GM12878 (cell line): ENCODE measurements around the gene PERCC1. TPM values are rescaled to one million over a fixed set of nuclear protein-coding genes. Genes with fewer than 3 reads are reported as not detected.

Experiments used
- ATAC-seq: fragments of 200-7000 bp; cut with Tn5 transposase; 3 replicates; pipeline ENCODE4 v1.9.1; 2020; ENCODE audit warnings: mild to moderate bottlenecking, moderate library complexity
- BruUV-seq: library from RNA; stranded (reverse); fragments of 400-500 nt; replicated peaks from 2 replicates; lab custom pipeline; 2021; lab: Mats Ljungman, UMichigan
- CTCF ChIA-PET: fragments of 300-600 bp; sonication (Branson Sonifier 250); formaldehyde crosslinking; extraction: SDS; loops from one replicate; lab custom pipeline; 2021; ENCODE audit warnings: inconsistent platforms; lab: Yijun Ruan, JAX
- POLR2A ChIA-PET: fragments of 350-600 bp; formaldehyde crosslinking; extraction: SDS; loops from one replicate; lab custom pipeline; 2021; ENCODE audit warnings: inconsistent platforms; lab: Charles Lee
- RAD21 ChIA-PET: fragments of 300-600 bp; sonication (Branson Sonifier 250); formaldehyde crosslinking; loops from one replicate; lab custom pipeline; 2023; ENCODE audit warnings: antibody characterized with exemption; ENCODE audit not compliant: unreplicated experiment; lab: Charles Lee
- SMC1A ChIA-PET: fragments of 300-600 bp; sonication (Branson Sonifier 250); formaldehyde crosslinking; loops from one replicate; lab custom pipeline; 2023; ENCODE audit not compliant: unreplicated experiment, uncharacterized antibody; lab: Charles Lee
- DNase-seq: peaks from one replicate; pipeline ENCODE4 v3.0.0-alpha.2; 2011; ENCODE audit warnings: low read depth, low spot score
- FAIRE-seq: peaks from 3 replicates; lab custom pipeline; 2011; peaks lifted over from hg19 to GRCh38; lab: Jason Lieb, UNC
- H2AFZ ChIP-seq: 2 replicates; pipeline ENCODE4 v1.6.0; 2011; ENCODE audit warnings: low read depth, low read length, control low read depth; ENCODE audit not compliant: control insufficient read depth
- H3K27ac ChIP-seq: 2 replicates; pipeline ENCODE4 v1.5.1; 2011; ENCODE audit warnings: control low read depth; ENCODE audit not compliant: control insufficient read depth, insufficient read depth
- H3K27me3 ChIP-seq, 2 experiments: replicated peaks in 1 of 2; 2 replicates each; pipeline versions ENCODE4 v1.6.0 to v1.6.1; 2011; ENCODE audit warnings: low read length in 1 of 2; ENCODE audit not compliant: control insufficient read depth in 2 of 2, insufficient read depth in 2 of 2
- H3K36me3 ChIP-seq, 2 experiments: 2 replicates each; pipeline ENCODE4 v1.5.1; 2011; ENCODE audit warnings: low read length in 1 of 2; ENCODE audit not compliant: control insufficient read depth in 2 of 2, insufficient read depth in 2 of 2
- H3K4me1 ChIP-seq: 2 replicates; pipeline ENCODE4 v1.6.1; 2011; ENCODE audit warnings: mild to moderate bottlenecking, low read length, moderate library complexity, mixed read lengths; ENCODE audit not compliant: control insufficient read depth, insufficient read depth
- H3K4me2 ChIP-seq: 2 replicates; pipeline ENCODE4 v1.6.0; 2011; ENCODE audit warnings: control low read depth; ENCODE audit not compliant: control insufficient read depth, insufficient read depth
- H3K4me3 ChIP-seq: fragments of 200-600 bp; sonication (generic); 2 replicates; pipeline ENCODE4 v1.5.1; 2016
- H3K79me2 ChIP-seq: 2 replicates; pipeline ENCODE4 v1.6.0; 2011; ENCODE audit warnings: low read length; ENCODE audit not compliant: control insufficient read depth, insufficient read depth
- H3K9ac ChIP-seq: 2 replicates; pipeline ENCODE4 v1.8.0; 2011; ENCODE audit warnings: low read length, control low read depth, mixed read lengths; ENCODE audit not compliant: control insufficient read depth, insufficient read depth
- H3K9me3 ChIP-seq: replicated peaks from 3 replicates; pipeline ENCODE4 v1.5.1; 2011; ENCODE audit warnings: mild to moderate bottlenecking, low read length; ENCODE audit not compliant: control insufficient read depth, insufficient read depth
- H4K20me1 ChIP-seq: 2 replicates; pipeline ENCODE4 v1.6.0; 2011; ENCODE audit not compliant: control insufficient read depth, insufficient read depth
- BHLHE40 ChIP-seq, 2 experiments: fragments of 450-650 bp in 1 of 2; IDR thresholded peaks; 2 replicates each; pipeline ENCODE4 v1.6.1; 2011 to 2017; ENCODE audit warnings: low read depth in 2 of 2, borderline replicate concordance in 1 of 2, improper control_type of control experiment in 1 of 2, low read length in 1 of 2, mild to moderate bottlenecking in 1 of 2
- CBFB ChIP-seq: IDR thresholded peaks from 2 replicates; pipeline ENCODE4 v1.6.1; 2016; ENCODE audit warnings: antibody characterized with exemption, low read depth
- EP300 ChIP-seq, 2 experiments: fragments of 150-350 bp in 1 of 2; IDR thresholded peaks; 2 replicates each; pipeline ENCODE4 v1.6.1; 2011 to 2012; ENCODE audit warnings: low read depth in 2 of 2, low read length in 2 of 2, borderline replicate concordance in 1 of 2, improper control_type of control experiment in 1 of 2, inconsistent platforms in 1 of 2; ENCODE audit not compliant: control insufficient read depth in 1 of 2
- HDAC6 ChIP-seq: fragments of 200-600 bp; sonication (generic); IDR thresholded peaks from one replicate; pipeline ENCODE4 v1.8.0; 2017; ENCODE audit warnings: antibody characterized with exemption; ENCODE audit not compliant: unreplicated experiment
- JUND ChIP-seq: IDR thresholded peaks from 2 replicates; pipeline ENCODE4 v1.6.1; 2012; ENCODE audit warnings: low read depth, mild to moderate bottlenecking, low read length, improper control_type of control experiment, moderate library complexity
- KAT2A ChIP-seq: conservative IDR thresholded peaks from 2 replicates; pipeline ENCODE4 v1.6.1; 2011; ENCODE audit warnings: low read depth, low read length; ENCODE audit not compliant: control insufficient read depth
- LARP7 ChIP-seq: fragments of 450-650 bp; IDR thresholded peaks from 2 replicates; pipeline ENCODE4 v1.6.1; 2017; ENCODE audit warnings: mild to moderate bottlenecking
- NR2C1 ChIP-seq: fragments of 450-650 bp; IDR thresholded peaks from 2 replicates; pipeline ENCODE4 v1.6.1; 2017; ENCODE audit warnings: antibody characterized with exemption, mild to moderate bottlenecking, moderate library complexity
- PAX8 ChIP-seq: fragments of 450-650 bp; IDR thresholded peaks from 2 replicates; pipeline ENCODE4 v1.6.1; 2017; ENCODE audit warnings: mild to moderate bottlenecking, moderate library complexity
- POLR2A ChIP-seq: IDR thresholded peaks from 2 replicates; pipeline ENCODE4 v1.6.1; 2011; ENCODE audit warnings: low read depth, mild to moderate bottlenecking, low read length
- RCOR1 ChIP-seq: conservative IDR thresholded peaks from 2 replicates; pipeline ENCODE4 v1.6.1; 2012; ENCODE audit warnings: low read depth, low read length, improper control_type of control experiment
- RFX5 ChIP-seq: IDR thresholded peaks from 2 replicates; pipeline ENCODE4 v1.6.1; 2011; ENCODE audit warnings: low read depth, low read length, improper control_type of control experiment
- ZNF207 ChIP-seq: fragments of 450-650 bp; IDR thresholded peaks from 2 replicates; pipeline ENCODE4 v1.6.1; 2014; ENCODE audit warnings: antibody characterized with exemption, mild to moderate bottlenecking, borderline replicate concordance
- WGBS: methylation state at CpG from one replicate; pipeline ENCODE4 v1.1.6; 2016; ENCODE audit warnings: low lambda C conversion rate; ENCODE audit not compliant: insufficient replicate concordance, insufficient coverage; ENCODE audit errors: missing lambda C conversion rate; 5-methylcytosine and 5-hydroxymethylcytosine counted together
- in situ Hi-C: fragments of 300-500 bp; cut with MboI; formaldehyde crosslinking; loops from 9 replicates; pipeline ENCODE4 v1.14.3; 2018; ENCODE audit warnings: mixed read lengths
- intact Hi-C: fragments of 100-400 bp; cut with micrococcal nuclease; formaldehyde crosslinking; loops from one replicate; pipeline ENCODE4 v1.14.2; 2022; ENCODE audit not compliant: unreplicated experiment
- polyA plus RNA-seq, 11 experiments: library from polyadenylated mRNA; depleted of rRNA in 4 of 11; unstranded in 6 of 11; stranded (reverse) in 5 of 11; fragments of >200 nt; fragmentation: Nextera tagmentation in 4 of 11; fragmentation: Illumina TruSeq in 1 of 11; extraction: Ambion mirVana in 4 of 11; extraction: Trizol in 1 of 11; gene quantifications; 1 replicate in 1 of 11; 2 replicates in 10 of 11; pipeline versions ENCODE4 v1.2.1 to v1.2.3, GENCODE V29; 2011 to 2016; ENCODE audit warnings: inconsistent platforms in 2 of 11, missing spikeins in 2 of 11, low read depth in 1 of 11
- total RNA-seq, 4 experiments: library from RNA; depleted of rRNA in 3 of 4; stranded (reverse); fragments of >200 nt in 3 of 4; fragmentation: Illumina TruSeq in 1 of 4; extraction: Trizol in 1 of 4; gene quantifications; 2 replicates each; pipeline versions ENCODE4 v1.2.1 to v1.2.3, GENCODE V29; 2013 to 2021
- TF ChIP-seq, protein P1 (sequence below): fragments of 450-650 bp; conservative IDR thresholded peaks from 2 replicates; pipeline ENCODE4 v1.6.1; 2017; ENCODE audit warnings: mild to moderate bottlenecking, moderate library complexity
- TF ChIP-seq, protein P2 (sequence below): fragments of 450-650 bp; IDR thresholded peaks from 2 replicates; pipeline ENCODE4 v1.6.1; 2018; ENCODE audit warnings: borderline replicate concordance, mild to moderate bottlenecking; ENCODE audit not compliant: partially characterized antibody
- TF ChIP-seq, protein P3 (sequence below): IDR thresholded peaks from 2 replicates; pipeline ENCODE4 v1.6.1; 2012; ENCODE audit warnings: low read depth, low read length, improper control_type of control experiment
- TF ChIP-seq, protein P4 (sequence below): fragments of 450-650 bp; IDR thresholded peaks from 2 replicates; pipeline ENCODE4 v1.6.1; 2017; ENCODE audit warnings: mild to moderate bottlenecking

PERCC1 gene
- total and polyA plus RNA-seq, 10 of the 15 experiments (the other 5 are each of a cell fraction or from before 2014, with no cell fraction given), result not detected

DNA sequence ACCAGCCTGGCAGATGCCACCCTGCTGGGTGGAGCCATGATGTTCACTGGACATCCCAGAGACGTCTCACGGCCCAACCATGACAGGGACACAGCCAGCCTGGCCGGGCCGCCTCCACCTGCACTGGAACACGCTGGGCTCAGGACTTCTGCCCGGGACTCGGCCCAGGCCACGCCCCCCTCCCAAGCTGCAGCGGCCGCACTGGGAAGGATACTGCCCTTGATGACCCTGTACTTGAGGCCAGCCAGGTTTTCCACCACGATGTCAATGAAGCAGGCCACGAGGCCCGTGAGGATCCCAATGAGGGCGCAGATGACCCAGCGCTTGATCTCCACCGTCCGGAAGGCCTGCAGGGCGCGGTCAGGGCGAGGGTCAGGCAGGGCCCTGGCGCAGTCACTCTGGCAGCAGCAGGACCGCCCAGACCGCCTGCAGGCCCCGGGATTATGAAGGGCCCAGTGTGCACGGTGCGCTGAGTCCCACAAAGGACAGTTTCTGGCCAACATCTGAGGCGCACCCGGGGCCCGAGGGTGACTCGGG is 29.8 kb downstream of the PERCC1 start:
- H3K4me1 ChIP-seq, result peaks cover 10% of the 10 kb centered on the region
- no peaks in the 10 kb centered on the region for H3K9me3 ChIP-seq
- in situ Hi-C loops (no loop called here), intact Hi-C loops (no loop called here)
- TF ChIP-seq EP300 (IDR thresholded peaks at IDR 0.05; ENCODE audit: borderline replicate concordance in 1 of 2, control insufficient read depth in 1 of 2, low read depth in 2 of 2, low read length in 2 of 2), result no peak
- TF ChIP-seq, protein P1, sequence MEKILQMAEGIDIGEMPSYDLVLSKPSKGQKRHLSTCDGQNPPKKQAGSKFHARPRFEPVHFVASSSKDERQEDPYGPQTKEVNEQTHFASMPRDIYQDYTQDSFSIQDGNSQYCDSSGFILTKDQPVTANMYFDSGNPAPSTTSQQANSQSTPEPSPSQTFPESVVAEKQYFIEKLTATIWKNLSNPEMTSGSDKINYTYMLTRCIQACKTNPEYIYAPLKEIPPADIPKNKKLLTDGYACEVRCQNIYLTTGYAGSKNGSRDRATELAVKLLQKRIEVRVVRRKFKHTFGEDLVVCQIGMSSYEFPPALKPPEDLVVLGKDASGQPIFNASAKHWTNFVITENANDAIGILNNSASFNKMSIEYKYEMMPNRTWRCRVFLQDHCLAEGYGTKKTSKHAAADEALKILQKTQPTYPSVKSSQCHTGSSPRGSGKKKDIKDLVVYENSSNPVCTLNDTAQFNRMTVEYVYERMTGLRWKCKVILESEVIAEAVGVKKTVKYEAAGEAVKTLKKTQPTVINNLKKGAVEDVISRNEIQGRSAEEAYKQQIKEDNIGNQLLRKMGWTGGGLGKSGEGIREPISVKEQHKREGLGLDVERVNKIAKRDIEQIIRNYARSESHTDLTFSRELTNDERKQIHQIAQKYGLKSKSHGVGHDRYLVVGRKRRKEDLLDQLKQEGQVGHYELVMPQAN, result no peak
- TF ChIP-seq POLR2A, result no peak
- TF ChIP-seq, protein P2, sequence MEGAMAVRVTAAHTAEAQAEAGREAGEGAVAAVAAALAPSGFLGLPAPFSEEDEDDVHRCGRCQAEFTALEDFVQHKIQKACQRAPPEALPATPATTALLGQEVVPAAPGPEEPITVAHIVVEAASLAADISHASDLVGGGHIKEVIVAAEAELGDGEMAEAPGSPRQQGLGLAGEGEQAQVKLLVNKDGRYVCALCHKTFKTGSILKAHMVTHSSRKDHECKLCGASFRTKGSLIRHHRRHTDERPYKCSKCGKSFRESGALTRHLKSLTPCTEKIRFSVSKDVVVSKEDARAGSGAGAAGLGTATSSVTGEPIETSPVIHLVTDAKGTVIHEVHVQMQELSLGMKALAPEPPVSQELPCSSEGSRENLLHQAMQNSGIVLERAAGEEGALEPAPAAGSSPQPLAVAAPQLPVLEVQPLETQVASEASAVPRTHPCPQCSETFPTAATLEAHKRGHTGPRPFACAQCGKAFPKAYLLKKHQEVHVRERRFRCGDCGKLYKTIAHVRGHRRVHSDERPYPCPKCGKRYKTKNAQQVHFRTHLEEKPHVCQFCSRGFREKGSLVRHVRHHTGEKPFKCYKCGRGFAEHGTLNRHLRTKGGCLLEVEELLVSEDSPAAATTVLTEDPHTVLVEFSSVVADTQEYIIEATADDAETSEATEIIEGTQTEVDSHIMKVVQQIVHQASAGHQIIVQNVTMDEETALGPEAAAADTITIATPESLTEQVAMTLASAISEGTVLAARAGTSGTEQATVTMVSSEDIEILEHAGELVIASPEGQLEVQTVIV, result no peak
- no peak for TF ChIP-seq PAX8
- TF ChIP-seq RCOR1, result no peak
- TF ChIP-seq HDAC6, result no peak
- no peak for TF ChIP-seq NR2C1
- TF ChIP-seq, protein P3, sequence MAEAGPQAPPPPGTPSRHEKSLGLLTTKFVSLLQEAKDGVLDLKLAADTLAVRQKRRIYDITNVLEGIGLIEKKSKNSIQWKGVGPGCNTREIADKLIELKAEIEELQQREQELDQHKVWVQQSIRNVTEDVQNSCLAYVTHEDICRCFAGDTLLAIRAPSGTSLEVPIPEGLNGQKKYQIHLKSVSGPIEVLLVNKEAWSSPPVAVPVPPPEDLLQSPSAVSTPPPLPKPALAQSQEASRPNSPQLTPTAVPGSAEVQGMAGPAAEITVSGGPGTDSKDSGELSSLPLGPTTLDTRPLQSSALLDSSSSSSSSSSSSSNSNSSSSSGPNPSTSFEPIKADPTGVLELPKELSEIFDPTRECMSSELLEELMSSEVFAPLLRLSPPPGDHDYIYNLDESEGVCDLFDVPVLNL, result no peak
- no peak for TF ChIP-seq CBFB
- no peak for TF ChIP-seq JUND
- TF ChIP-seq KAT2A, result no peak
- TF ChIP-seq LARP7, result no peak
- TF ChIP-seq BHLHE40 (IDR thresholded peaks at IDR 0.05; ENCODE audit: borderline replicate concordance in 1 of 2, low read depth in 2 of 2, low read length in 1 of 2), result no peak
- TF ChIP-seq ZNF207, result no peak
- no peak for TF ChIP-seq RFX5
- TF ChIP-seq, protein P4, sequence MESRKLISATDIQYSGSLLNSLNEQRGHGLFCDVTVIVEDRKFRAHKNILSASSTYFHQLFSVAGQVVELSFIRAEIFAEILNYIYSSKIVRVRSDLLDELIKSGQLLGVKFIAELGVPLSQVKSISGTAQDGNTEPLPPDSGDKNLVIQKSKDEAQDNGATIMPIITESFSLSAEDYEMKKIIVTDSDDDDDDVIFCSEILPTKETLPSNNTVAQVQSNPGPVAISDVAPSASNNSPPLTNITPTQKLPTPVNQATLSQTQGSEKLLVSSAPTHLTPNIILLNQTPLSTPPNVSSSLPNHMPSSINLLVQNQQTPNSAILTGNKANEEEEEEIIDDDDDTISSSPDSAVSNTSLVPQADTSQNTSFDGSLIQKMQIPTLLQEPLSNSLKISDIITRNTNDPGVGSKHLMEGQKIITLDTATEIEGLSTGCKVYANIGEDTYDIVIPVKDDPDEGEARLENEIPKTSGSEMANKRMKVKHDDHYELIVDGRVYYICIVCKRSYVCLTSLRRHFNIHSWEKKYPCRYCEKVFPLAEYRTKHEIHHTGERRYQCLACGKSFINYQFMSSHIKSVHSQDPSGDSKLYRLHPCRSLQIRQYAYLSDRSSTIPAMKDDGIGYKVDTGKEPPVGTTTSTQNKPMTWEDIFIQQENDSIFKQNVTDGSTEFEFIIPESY, result no peak
- TF ChIP-seq, all 136 proteins: peak for 0
- no peak overlapping the region for H3K9ac ChIP-seq
- FAIRE-seq, result no peak
- no peaks in the 10 kb centered on the region for H3K79me2 ChIP-seq
- ChIA-PET POLR2A (no interaction called here), CTCF (no interaction called here), SMC1A (no interaction called here), RAD21 (no interaction called here)
- no peak for DNase-seq
- WGBS, result 91% methylated on average over 30 of the region's 30 CpGs
- H3K4me2 ChIP-seq, result no peak overlapping the region
- no peak overlapping the region for H2AFZ ChIP-seq
- BruUV-seq, result no TSS peak
- no peak for ATAC-seq
- no peaks in the 10 kb centered on the region for H4K20me1 ChIP-seq
- H3K4me3 ChIP-seq, result no peak overlapping the region
- no peak overlapping the region for H3K27ac ChIP-seq
- no peaks in the 10 kb centered on the region for H3K27me3 ChIP-seq
- H3K36me3 ChIP-seq, result peaks cover 0 to 12% of the 10 kb centered on the region in 2 experiments; a peak in 3 of 4 replicates
